Right atrium auricular region (tissue), 2 donors: Measurements from ENCODE around the gene TSG101. TPM values are rescaled to one million over a fixed set of nuclear protein-coding genes. Genes with fewer than 3 reads are reported as not detected.

Experiments
- DNase-seq: peaks from one replicate; pipeline ENCODE4 v3.0.0-alpha.2; 2019; ENCODE audit warnings: low spot score
- H3K27ac ChIP-seq, 2 donors: fragments of 200-600 bp; sonication (generic); 1 replicate in 1 of 2; 2 replicates in 1 of 2; pipeline ENCODE4 v1.5.1; 2016 to 2019
- H3K27me3 ChIP-seq, 2 donors: fragments of 200-600 bp; sonication (generic); one replicate each; pipeline versions ENCODE4 v1.5.1 to v1.6.0; 2017 to 2019
- H3K36me3 ChIP-seq: fragments of 200-600 bp; sonication (generic); one replicate; pipeline ENCODE4 v1.5.1; 2016
- H3K4me1 ChIP-seq, 2 donors: fragments of 200-600 bp; sonication (generic); one replicate each; pipeline versions ENCODE4 v1.5.1 to v1.6.0; 2017 to 2019
- H3K4me3 ChIP-seq, 2 donors: fragments of 200-600 bp; sonication (generic); 1 replicate in 1 of 2; 2 replicates in 1 of 2; pipeline ENCODE4 v1.5.1; 2017 to 2019; ENCODE audit warnings: mild to moderate bottlenecking in 1 of 2, moderate library complexity in 1 of 2
- H3K9me3 ChIP-seq, 2 donors: fragments of 200-600 bp; sonication (generic); one replicate each; pipeline ENCODE4 v1.5.1; 2019
- CTCF ChIP-seq, 2 donors: fragments of 200-600 bp; sonication (generic); IDR thresholded peaks; one replicate each; pipeline ENCODE4 v1.5.1; 2019; ENCODE audit warnings: antibody characterized with exemption in 2 of 2
- total RNA-seq, 2 donors: library from RNA; depleted of rRNA; stranded (reverse); fragments of >200 nt; gene quantifications; one replicate each; pipeline ENCODE4 v1.1.0, GENCODE V29; 2016

Gene TSG101, protein sequence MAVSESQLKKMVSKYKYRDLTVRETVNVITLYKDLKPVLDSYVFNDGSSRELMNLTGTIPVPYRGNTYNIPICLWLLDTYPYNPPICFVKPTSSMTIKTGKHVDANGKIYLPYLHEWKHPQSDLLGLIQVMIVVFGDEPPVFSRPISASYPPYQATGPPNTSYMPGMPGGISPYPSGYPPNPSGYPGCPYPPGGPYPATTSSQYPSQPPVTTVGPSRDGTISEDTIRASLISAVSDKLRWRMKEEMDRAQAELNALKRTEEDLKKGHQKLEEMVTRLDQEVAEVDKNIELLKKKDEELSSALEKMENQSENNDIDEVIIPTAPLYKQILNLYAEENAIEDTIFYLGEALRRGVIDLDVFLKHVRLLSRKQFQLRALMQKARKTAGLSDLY
- 100 to 1,000 TPM; 105 to 169 TPM for total RNA-seq

- TF ChIP-seq CTCF (IDR thresholded peaks at IDR 0.05), result no peak
- peak; percentile 91 for DNase-seq
- H3K9me3 ChIP-seq, result no peaks in the 10 kb centered on the region
- H3K27ac ChIP-seq, result peak within 1 kb of the TSS; percentile 90 to 98
- peak within 1 kb of the TSS; percentile 97 to 98 for H3K4me3 ChIP-seq
- no peaks in the 10 kb centered on the region for H3K36me3 ChIP-seq
- peaks cover 0 to 15% of the 10 kb centered on the region in 2 donors for H3K4me1 ChIP-seq
- no peaks in the 10 kb centered on the region for H3K27me3 ChIP-seq
Measured at GRCh38 chr11:18526521-18527296, at the start of gene TSG101. TSS of gene TSG101 (minus strand) at chr11:18526942. CDS start at chr11:18526816, 126 bp downstream.

- H3K36me3 ChIP-seq, result peaks cover 42% of the 10 kb centered on the region
- H3K4me1 ChIP-seq, result no peaks in the 10 kb centered on the region
- TF ChIP-seq CTCF (IDR thresholded peaks at IDR 0.05), result no peak
- DNase-seq, result no peak
- H3K9me3 ChIP-seq, result no peaks in the 10 kb centered on the region
- no peak overlapping the region for H3K4me3 ChIP-seq
- H3K27me3 ChIP-seq, result no peaks in the 10 kb centered on the region
- no peak overlapping the region for H3K27ac ChIP-seq
Measured at GRCh38 chr11:18575361-18575760, 48.6 kb upstream of the TSG101 start.

DNA sequence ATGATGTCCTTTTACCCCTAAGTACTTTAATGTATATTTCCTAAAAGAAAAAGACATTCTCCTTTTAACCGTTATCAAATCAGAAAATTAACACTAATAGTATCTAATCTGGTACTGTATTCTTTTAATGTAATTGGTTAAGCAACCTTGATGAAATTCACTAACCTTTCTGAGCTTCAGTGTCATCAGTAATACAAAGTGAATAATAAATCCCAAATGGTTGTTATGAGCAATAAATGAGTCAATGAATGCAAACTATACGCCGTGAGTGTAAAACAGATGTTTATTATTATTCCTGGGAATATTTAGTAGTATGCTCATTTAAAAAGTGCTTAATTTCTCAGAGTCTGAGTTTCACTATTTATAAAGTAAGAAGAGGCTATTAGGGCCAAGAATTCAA, 40.3 kb upstream of the TSG101 start:
- Histone ChIP-seq H3K4me1 (no peaks in the 10 kb centered on the region), H3K4me3 (no peak overlapping the region), H3K27me3 (no peaks in the 10 kb centered on the region), H3K27ac (no peak overlapping the region), H3K9me3 (no peaks in the 10 kb centered on the region), H3K36me3 (peaks cover 47% of the 10 kb centered on the region)
- TF ChIP-seq CTCF (IDR thresholded peaks at IDR 0.05), result no peak
- DNase-seq, result no peak

DNA sequence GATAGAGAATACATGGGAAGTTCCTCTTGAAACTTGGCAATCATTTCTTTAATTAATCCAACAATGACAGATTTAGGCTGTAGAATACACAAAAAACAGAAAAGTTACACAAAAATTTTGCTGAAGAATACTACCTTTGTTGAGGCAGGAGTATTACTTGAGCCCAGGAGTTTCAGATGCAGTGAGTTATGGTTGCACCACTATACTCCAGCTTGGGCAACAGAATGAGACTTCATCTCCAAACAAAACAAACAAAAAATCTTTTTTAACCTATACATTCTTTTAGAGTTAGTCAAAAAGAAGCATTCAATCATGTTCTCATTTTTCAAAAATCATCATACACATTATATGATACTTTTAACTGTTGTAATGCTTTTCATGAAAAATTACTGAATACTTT, 39.7 kb upstream of the TSG101 start:
- Histone ChIP-seq H3K9me3 (no peaks in the 10 kb centered on the region), H3K27me3 (no peaks in the 10 kb centered on the region), H3K36me3 (peaks cover 47% of the 10 kb centered on the region), H3K4me1 (no peaks in the 10 kb centered on the region), H3K4me3 (no peak overlapping the region), H3K27ac (no peak overlapping the region)
- DNase-seq, result no peak
- TF ChIP-seq CTCF (IDR thresholded peaks at IDR 0.05), result no peak

GRCh38 chr11:18564149-18564548, 37.4 kb upstream of the TSG101 start:
- no peak overlapping the region for H3K27ac ChIP-seq
- no peak for TF ChIP-seq CTCF (IDR thresholded peaks at IDR 0.05)
- no peaks in the 10 kb centered on the region for H3K27me3 ChIP-seq
- DNase-seq, result no peak
- H3K36me3 ChIP-seq, result peaks cover 42% of the 10 kb centered on the region
- H3K4me3 ChIP-seq, result no peak overlapping the region
- H3K4me1 ChIP-seq, result no peaks in the 10 kb centered on the region
- no peaks in the 10 kb centered on the region for H3K9me3 ChIP-seq
